Measurements from ENCODE around the gene CA4. TPM values are rescaled to one million over a fixed set of nuclear protein-coding genes. Genes with fewer than 3 reads are reported as not detected.

Gene CA4
- total and polyA plus RNA-seq, 2 of the 8 experiments (the other 6 are each of a cell fraction or from before 2014, with no cell fraction given) = 3.6 to 4.2 TPM

- Histone ChIP-seq H4K5ac (ENCODE audit: insufficient read length, low read depth, low read length) (no peak overlapping the region), H3K4ac (replicated peaks; ENCODE audit: insufficient read length, low read depth, low read length) (no peak overlapping the region), H3K9ac (replicated peaks in 1 of 4; ENCODE audit: extremely low read depth in 1 of 4, low read depth in 3 of 4, low read length in 3 of 4) (no peak overlapping the region), H3K14ac (ENCODE audit: insufficient read length) (no peak overlapping the region), H3K4me3 (ENCODE audit: extremely low read depth in 1 of 4, insufficient read depth in 2 of 4, low read depth in 3 of 4, low read length in 4 of 4) (peak overlapping the region in 1 of 4 experiments; percentile 22; a peak in 3 of 8 replicates), H2AFZ (ENCODE audit: low read length) (no peak overlapping the region), H3K27me3 (replicated peaks in 1 of 4; ENCODE audit: control insufficient read depth in 3 of 4, extremely low read depth in 1 of 4, insufficient read depth in 3 of 4, low read length in 3 of 4) (no peaks in the 10 kb centered on the region), H3K4me2 (ENCODE audit: insufficient read depth in 1 of 2, low read depth in 2 of 2, low read length in 2 of 2) (peak overlapping the region; percentile 24 to 46; a peak in 3 of 4 replicates), H4K91ac (replicated peaks; ENCODE audit: insufficient read length, low read length) (no peak overlapping the region), H3K79me2 (ENCODE audit: control insufficient read depth in 1 of 2, insufficient read depth in 2 of 2, low read length in 2 of 2) (no peaks in the 10 kb centered on the region), H4K8ac (ENCODE audit: extremely low read depth, insufficient read depth, low read length) (no peak overlapping the region), H3K79me1 (ENCODE audit: low read depth, low read length) (no peaks in the 10 kb centered on the region), H4K20me1 (replicated peaks in 1 of 2; ENCODE audit: control insufficient read depth in 1 of 2, insufficient read depth in 2 of 2, low read length in 2 of 2) (peaks cover 0 to 3% of the 10 kb centered on the region in 2 experiments), H2BK15ac (ENCODE audit: low read length) (no peak overlapping the region), H3K18ac (ENCODE audit: extremely low read depth, low read length) (no peak overlapping the region), H3K36me3 (ENCODE audit: control insufficient read depth in 2 of 4, insufficient read depth in 4 of 4, low read length in 3 of 4) (no peaks in the 10 kb centered on the region), H3K27ac (ENCODE audit: low read depth, low read length) (no peak overlapping the region), H3K4me1 (replicated peaks in 1 of 4; ENCODE audit: control insufficient read depth in 3 of 4, insufficient read depth in 4 of 4, low read length in 3 of 4) (peaks cover 7 to 51% (median 36%) of the 10 kb centered on the region in 4 experiments), H2BK120ac (replicated peaks; ENCODE audit: low read depth, low read length) (no peak overlapping the region), H2BK12ac (ENCODE audit: low read depth, low read length) (0 out of 2 replicates have a peak overlapping the region, but pooled peaks have one; percentile 22), H2BK20ac (ENCODE audit: low read length) (0 out of 2 replicates have a peak overlapping the region, but pooled peaks have one; percentile 5), H3K9me3 (ENCODE audit: insufficient read depth in 2 of 2, low read depth in 1 of 2, low read length in 1 of 2) (no peaks in the 10 kb centered on the region), H3K23ac (ENCODE audit: insufficient read length) (no peak overlapping the region), H2AK5ac (ENCODE audit: low read depth, low read length) (no peak overlapping the region), H3K56ac (replicated peaks; ENCODE audit: insufficient read length, low read depth, low read length) (no peak overlapping the region), H3K23me2 (ENCODE audit: low read depth, low read length) (peaks cover 8% of the 10 kb centered on the region; the same call in 1 of the 2 replicates), H2BK5ac (ENCODE audit: low read depth, low read length) (peak overlapping the region; percentile 78; the same call in 1 of the 2 replicates)
- FAIRE-seq (no peak), DNase-seq (ENCODE audit: low read depth in 1 of 2, low spot score in 2 of 2) (no peak)
- TF ChIP-seq CEBPB (IDR thresholded peaks at IDR 0.05; ENCODE audit: low read depth, low read length) (no peak), EGR1 (IDR thresholded peaks at IDR 0.05; ENCODE audit: borderline replicate concordance, low read depth, low read length) (no peak), SIRT6 (IDR thresholded peaks at IDR 0.05; ENCODE audit: low read length) (no peak), NANOG (IDR thresholded peaks at IDR 0.05; ENCODE audit: insufficient read depth, low read depth, low read length, poor library complexity, severe bottlenecking) (no peak), EZH2 (IDR thresholded peaks at IDR 0.05; ENCODE audit: low read depth, low read length, severe bottlenecking) (no peak), TEAD4 (IDR thresholded peaks at IDR 0.05; ENCODE audit: low read depth, low read length) (no peak), JUND (IDR thresholded peaks at IDR 0.05; ENCODE audit: low read length) (no peak)
- ChIA-PET CTCF (ENCODE audit: partially characterized antibody) (interaction anchor here (0.6 to 9.0 kb wide), 7 partner anchors 7 to 72 kb away, joined by 3 to 148 read pairs (median 6); partner anchors contain the start of gene CA4), POLR2A (ENCODE audit: partially characterized antibody) (interaction anchor here (0.8 to 3.1 kb wide), 6 partner anchors 9 to 19 kb away, joined by 3 to 23 read pairs (median 5); partner anchors contain the start of gene CA4)
- WGBS, 2 experiments (ENCODE audit: extremely low coverage in 1 of 2, insufficient coverage in 1 of 2, insufficient read length in 1 of 2, insufficient replicate concordance in 2 of 2, low coverage in 1 of 2, low lambda C conversion rate in 2 of 2, missing lambda C conversion rate in 1 of 2) = 67% methylated on average over 6 of the region's 6 CpGs; no CpG with 5 or more reads in 1 of the 2 experiments
Observed at GRCh38 chr17:60159479-60159866, 9.7 kb downstream of the CA4 start.
